Stimulated activated naive CD8-positive, alpha-beta T cell treated with anti-CD3 and anti-CD28 coated beads, Interleukin-15, amount 100 ng/mL, for 72 hours (primary cell): ENCODE results near the gene GLUL.
A peak's percentile ranks its signal among the peaks of the same experiment; 100 is the strongest.

Experiments
- ATAC-seq: fragments of 150-1000 bp; cut with Tn5 transposase; 2 replicates; pipeline ENCODE4 v1.10.0; 2021; ENCODE audit warnings: mild to moderate bottlenecking, moderate library complexity
- DNase-seq, 2 donors: peaks; one replicate each; pipeline ENCODE4 v3.0.0; 2021 to 2022
- H3K27ac Mint-ChIP-seq, 2 donors: one replicate each; pipeline ENCODE4 v1.8.0; 2022; ENCODE audit warnings: mild to moderate bottlenecking in 2 of 2, mixed read lengths in 2 of 2, moderate library complexity in 2 of 2
- H3K27me3 Mint-ChIP-seq: one replicate; pipeline ENCODE4 v1.8.0; 2022; ENCODE audit warnings: mixed read lengths
- H3K4me1 Mint-ChIP-seq: one replicate; pipeline ENCODE4 v1.8.0; 2022; ENCODE audit warnings: mild to moderate bottlenecking, mixed read lengths
- H3K4me3 Mint-ChIP-seq, 2 donors: one replicate each; pipeline ENCODE4 v1.8.0; 2022; ENCODE audit warnings: mild to moderate bottlenecking in 2 of 2, mixed read lengths in 2 of 2, moderate library complexity in 1 of 2
- H3K9me3 Mint-ChIP-seq, 2 donors: one replicate each; pipeline ENCODE4 v1.8.0; 2022; ENCODE audit warnings: mixed read lengths in 2 of 2

Gene GLUL

DNA sequence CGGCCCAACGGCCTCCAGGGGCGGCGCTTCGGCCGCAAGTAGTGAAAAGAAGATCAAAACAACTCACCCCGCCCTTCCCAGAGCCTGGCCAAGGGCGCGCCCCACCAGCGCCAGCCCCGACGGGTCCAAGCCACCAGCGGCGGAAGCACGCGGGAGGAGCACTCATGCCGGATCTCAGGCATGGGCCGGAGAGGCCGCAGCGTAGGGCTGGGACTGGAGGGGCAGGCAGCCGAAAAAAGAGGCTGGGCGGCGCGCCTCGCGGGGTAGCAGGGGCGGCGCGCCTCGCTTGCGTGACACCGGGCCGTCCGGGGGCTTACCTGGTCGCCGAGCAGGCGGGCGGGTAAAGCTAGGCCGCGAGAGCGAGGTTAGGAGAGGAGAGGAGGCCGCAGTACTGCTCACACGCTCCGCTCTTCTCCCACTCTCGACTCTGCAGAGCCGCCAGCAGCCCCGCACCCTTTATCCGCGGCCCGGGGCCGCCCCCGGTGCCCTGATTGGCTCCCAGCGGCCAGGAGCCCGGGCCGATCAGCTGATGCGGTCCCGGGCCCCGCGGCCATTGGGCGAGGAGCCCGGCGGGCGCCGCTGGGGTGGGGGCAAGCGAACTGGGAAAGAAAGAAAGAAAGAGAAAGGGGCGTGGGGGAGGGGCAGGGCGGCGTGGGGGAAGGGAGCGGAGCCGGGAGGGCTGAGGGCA, at the start of gene GLUL:
Gene GLUL (minus strand): TSS at position 429 of the 688 bp plus-strand sequence. CDS start 3,053 bp downstream, outside the sequence.
- Mint-ChIP-seq H3K27me3 (peaks cover 71% of the 10 kb centered on the region), H3K4me1 (peaks cover 21% of the 10 kb centered on the region), H3K4me3 (peak within 1 kb of the TSS; percentile 85 to 94), H3K27ac (peak within 1 kb of the TSS; percentile 93), H3K9me3 (no peaks in the 10 kb centered on the region)
- DNase-seq (peak; percentile 61 to 76), ATAC-seq (peak; percentile 83)

DNA sequence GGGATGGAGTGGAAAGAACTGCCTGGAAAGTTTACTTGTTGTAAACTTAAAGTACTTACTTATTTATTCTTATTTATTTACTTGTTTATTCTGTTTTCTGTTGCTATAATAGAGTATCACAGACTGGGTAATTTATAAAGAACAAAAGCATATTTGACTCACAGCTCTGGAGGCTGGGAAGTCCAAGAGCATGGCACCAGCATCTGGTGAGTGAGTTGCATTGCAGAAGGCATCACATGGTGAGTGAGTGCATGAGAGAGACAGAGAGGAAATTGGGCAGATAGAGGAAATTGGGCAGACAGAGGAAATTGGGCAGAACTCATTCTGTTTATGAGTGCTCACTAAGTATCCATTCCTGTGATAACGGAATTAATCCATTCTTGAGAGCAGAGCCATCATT, 46.7 kb upstream of the GLUL start:
- H3K9me3 Mint-ChIP-seq, result peaks cover 4 to 8% of the 10 kb centered on the region in 2 donors
- H3K27ac Mint-ChIP-seq, result no peak overlapping the region
- H3K4me1 Mint-ChIP-seq, result no peaks in the 10 kb centered on the region
- H3K4me3 Mint-ChIP-seq, result no peak overlapping the region
- DNase-seq (no peak), ATAC-seq (no peak)
- no peaks in the 10 kb centered on the region for H3K27me3 Mint-ChIP-seq

DNA sequence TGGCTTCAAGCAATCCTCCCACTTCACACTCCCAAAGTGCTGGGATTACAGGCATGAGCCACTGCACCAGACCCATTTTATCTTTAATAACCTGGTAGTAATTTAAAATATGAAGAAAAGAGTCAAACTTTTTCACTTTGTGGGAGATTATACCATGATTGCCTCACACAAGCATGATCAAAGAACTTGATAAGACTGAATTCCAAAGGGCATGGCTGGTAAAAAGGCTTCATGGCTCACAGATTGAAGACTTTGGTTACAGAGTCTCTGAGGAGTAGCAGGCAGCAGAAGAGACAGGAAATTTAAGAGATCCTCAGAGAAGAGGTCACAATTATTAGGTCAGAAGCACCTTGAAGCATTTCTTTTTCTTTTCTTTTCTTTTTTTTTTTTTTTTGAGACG, 42.0 kb upstream of the GLUL start:
- Mint-ChIP-seq H3K9me3 (peaks cover 4 to 6% of the 10 kb centered on the region in 2 donors), H3K27me3 (no peaks in the 10 kb centered on the region), H3K27ac (no peak overlapping the region), H3K4me1 (peaks cover 22% of the 10 kb centered on the region), H3K4me3 (no peak overlapping the region)
- no peak for ATAC-seq
- no peak for DNase-seq

DNA sequence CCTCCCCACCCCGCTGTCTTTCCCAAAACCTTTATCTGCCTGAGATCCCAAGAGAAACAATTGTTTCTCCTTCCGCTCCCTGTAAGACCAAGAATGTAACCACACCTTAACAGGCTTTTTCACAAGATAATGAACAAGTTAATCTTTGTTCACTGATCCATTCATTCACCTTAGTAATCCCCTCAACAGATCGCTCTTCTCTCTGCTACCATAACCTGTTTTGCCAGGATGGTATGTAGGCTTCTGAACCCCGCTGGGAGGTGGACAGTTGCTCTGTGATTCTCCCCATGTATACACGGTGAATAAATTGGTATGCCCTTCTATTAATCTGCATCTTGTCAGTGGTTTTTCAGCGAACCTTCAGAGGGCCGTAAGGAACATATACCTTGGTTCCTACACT, 39.7 kb upstream of the GLUL start:
- no peak overlapping the region for H3K4me3 Mint-ChIP-seq
- H3K27me3 Mint-ChIP-seq, result no peaks in the 10 kb centered on the region
- ATAC-seq (no peak), DNase-seq (no peak)
- peaks cover 32% of the 10 kb centered on the region for H3K4me1 Mint-ChIP-seq
- no peaks in the 10 kb centered on the region for H3K9me3 Mint-ChIP-seq
- peak overlapping the region in 1 of 2 donors; percentile 87 for H3K27ac Mint-ChIP-seq

DNA sequence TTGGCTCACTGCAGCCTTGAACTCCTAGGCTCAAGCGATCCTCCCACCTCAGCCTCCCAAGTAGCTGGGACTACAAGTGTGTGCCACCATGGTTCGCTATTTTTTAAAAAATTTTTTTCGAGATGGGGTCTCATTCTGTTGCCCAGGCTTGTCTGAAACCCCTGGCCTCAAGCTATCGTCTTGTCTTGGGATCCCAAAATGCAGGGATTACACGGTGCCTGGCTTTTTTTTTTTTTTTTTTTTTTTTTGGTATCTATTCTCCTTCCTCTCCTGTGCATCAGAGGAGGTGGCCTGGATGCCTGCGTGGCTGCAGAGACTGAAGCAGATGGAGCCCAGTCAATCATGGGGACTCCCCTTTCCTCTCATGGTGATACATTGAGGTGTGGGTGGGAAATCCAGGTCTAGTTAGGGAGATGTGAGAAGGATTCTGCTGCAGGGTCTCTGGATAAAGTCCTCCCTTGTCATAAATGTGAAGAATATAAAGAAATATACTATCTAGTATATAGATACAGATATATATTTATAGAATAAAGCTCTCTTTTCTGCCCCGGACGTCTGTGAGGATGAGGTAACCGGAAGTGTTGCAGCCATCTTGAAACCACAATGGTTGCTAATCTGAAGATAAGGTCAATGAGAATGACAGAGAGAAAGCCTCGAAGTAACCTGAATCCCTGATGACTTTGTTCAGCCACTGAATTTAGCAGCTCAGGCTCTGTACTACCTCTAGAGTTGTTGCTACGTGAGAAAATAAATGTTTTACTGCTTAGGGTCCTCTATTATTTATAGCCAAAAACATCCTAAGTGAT, 38.9 kb upstream of the GLUL start:
- ATAC-seq, result peak; percentile 80
- peak overlapping the region; percentile 41 to 59 for H3K27ac Mint-ChIP-seq
- no peaks in the 10 kb centered on the region for H3K9me3 Mint-ChIP-seq
- peak overlapping the region; percentile 57 to 59 for H3K4me3 Mint-ChIP-seq
- DNase-seq, result peak; percentile 45 to 50
- peaks cover 32% of the 10 kb centered on the region for H3K4me1 Mint-ChIP-seq
- H3K27me3 Mint-ChIP-seq, result no peaks in the 10 kb centered on the region

DNA sequence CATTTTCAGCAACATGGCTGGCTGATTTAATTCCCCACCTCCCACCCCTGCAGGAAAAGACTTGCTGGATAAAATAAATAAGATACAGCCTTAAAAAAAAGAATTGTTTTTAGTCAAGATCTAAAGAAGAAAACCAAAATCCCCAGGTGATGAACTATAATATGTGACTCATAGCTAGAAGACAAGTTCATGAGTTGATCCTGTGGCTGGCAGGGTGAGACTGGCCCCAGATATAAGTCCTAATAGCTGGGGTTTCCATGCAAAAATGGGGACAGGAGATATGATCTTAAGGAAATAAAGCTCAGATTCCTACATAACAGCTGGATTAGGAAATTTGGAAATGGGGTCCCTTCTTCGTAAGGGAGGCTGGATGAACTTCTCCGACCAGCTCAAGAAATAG, 36.5 kb upstream of the GLUL start:
- Mint-ChIP-seq H3K4me3 (no peak overlapping the region), H3K27ac (peak overlapping the region in 1 of 2 donors; percentile 41), H3K4me1 (peaks cover 32% of the 10 kb centered on the region), H3K9me3 (no peaks in the 10 kb centered on the region), H3K27me3 (no peaks in the 10 kb centered on the region)
- peak; percentile 58 for ATAC-seq
- no peak for DNase-seq

DNA sequence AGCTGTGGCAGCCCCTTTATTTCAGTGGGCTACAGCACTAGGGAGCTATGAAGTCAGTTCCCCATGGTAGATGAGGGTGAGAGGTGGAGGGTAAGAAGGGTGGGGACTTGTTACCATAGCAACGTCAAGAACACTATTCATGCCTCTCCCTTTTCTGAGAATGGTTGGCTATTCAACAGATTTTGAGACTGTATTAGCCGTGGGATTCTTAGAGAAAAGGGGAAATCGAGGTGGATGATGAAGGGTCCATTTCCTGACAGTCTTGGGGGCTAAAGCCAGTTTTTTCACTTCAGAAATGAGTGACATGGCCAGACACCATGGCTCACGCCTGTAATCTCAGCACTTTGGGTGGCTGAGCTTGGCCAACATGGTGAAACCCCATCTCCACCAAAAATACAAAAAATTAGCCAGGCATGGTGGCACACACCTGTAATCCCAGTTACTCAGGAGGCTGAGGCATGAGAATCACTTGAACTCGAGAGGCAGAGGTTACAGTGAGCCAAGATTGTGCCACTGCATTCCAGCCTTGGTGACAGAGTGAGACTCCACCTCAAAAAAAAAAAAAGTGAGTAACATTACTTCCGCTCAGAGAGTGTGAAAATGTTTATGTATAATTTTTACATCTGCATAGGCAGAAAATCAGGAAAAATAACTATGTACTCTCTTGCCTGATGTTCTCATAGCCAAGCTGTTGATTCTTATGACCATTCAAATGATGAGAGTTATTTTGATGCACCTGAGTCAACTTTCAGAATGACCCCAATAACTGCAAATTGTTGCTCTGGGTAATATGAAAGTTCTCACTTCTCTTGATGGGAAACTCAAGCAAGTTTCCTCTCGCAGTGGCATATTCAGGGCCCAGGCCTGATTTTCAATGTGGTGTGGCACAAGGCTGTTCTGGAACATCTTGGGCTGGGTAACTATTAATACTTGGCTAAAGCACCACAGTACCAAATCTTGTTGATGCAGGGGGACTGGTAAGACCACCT, 35.1 kb upstream of the GLUL start:
- ATAC-seq (peak; percentile 34), DNase-seq (no peak)
- H3K27ac Mint-ChIP-seq, result peak overlapping the region; percentile 34
- peaks cover 32% of the 10 kb centered on the region for H3K4me1 Mint-ChIP-seq
- H3K4me3 Mint-ChIP-seq, result no peak overlapping the region
- H3K27me3 Mint-ChIP-seq, result no peaks in the 10 kb centered on the region
- no peaks in the 10 kb centered on the region for H3K9me3 Mint-ChIP-seq

DNA sequence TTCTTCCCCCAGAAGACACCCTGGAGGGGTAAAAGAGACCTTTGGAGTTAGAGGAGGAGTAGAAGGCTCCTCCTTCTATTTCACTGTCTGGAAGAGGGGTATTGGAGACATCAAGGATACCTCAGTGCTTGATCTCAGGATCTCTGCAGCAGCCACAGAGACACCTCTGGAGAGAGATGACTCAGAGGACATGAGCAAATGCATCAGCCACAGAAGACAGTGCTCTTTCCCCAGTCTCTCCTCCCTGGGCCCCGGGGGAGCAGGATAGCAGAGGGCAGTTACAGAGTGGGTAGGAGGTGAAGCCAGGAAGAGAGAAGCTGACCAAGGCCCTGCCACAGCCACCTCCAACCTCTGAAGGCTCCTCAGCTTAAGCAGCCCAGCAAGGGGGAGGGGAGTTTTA, 24.2 kb upstream of the GLUL start:
- Mint-ChIP-seq H3K27ac (peak overlapping the region in 1 of 2 donors; percentile 81), H3K27me3 (peaks cover 29% of the 10 kb centered on the region), H3K4me3 (no peak overlapping the region), H3K4me1 (no peaks in the 10 kb centered on the region), H3K9me3 (no peaks in the 10 kb centered on the region)
- DNase-seq (no peak), ATAC-seq (peak; percentile 67)

DNA sequence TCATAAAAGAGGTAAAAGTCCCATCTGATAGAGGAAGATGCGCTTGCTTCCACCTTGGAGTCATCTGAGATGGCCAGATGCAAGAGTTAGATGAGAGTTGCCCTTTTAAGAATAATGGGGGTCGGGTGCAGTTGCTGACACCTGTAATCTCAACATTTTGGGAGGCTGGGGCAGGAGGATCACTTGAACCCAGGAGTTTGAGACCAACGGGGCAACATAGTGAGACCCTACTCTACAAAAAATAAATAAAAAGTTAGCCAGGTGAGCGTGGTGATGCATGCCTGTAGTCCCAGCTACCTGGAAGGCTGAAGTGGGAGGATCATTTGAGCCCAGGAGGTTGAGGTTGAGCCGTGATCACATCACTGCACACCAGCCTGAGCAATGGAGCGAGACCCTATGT, 22.4 kb upstream of the GLUL start:
- Mint-ChIP-seq H3K4me3 (no peak overlapping the region), H3K9me3 (no peaks in the 10 kb centered on the region), H3K4me1 (no peaks in the 10 kb centered on the region), H3K27me3 (peaks cover 33% of the 10 kb centered on the region), H3K27ac (no peak overlapping the region)
- ATAC-seq (no peak), DNase-seq (no peak)

DNA sequence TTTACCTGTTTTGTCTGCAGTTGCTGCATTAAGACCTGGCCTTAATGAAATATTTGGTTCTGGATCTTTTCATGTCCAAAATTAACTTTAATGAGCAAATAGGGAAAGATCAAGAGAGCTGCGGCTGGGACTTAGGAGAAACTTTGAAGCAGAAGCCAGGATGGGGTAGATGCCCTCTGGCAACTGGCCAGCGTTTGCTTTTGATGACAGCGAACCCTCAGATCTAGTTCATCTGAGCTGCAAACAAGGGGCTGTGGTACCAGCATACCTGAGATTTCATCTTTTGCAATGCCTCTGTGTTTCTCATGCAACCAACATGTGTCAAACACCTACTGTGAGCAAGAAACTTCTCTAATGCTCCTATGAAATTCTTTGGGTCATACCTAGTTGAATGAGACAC, 21.9 kb upstream of the GLUL start:
- H3K27me3 Mint-ChIP-seq, result peaks cover 36% of the 10 kb centered on the region
- no peak overlapping the region for H3K27ac Mint-ChIP-seq
- no peaks in the 10 kb centered on the region for H3K9me3 Mint-ChIP-seq
- no peak for ATAC-seq
- H3K4me1 Mint-ChIP-seq, result no peaks in the 10 kb centered on the region
- H3K4me3 Mint-ChIP-seq, result no peak overlapping the region
- no peak for DNase-seq

DNA sequence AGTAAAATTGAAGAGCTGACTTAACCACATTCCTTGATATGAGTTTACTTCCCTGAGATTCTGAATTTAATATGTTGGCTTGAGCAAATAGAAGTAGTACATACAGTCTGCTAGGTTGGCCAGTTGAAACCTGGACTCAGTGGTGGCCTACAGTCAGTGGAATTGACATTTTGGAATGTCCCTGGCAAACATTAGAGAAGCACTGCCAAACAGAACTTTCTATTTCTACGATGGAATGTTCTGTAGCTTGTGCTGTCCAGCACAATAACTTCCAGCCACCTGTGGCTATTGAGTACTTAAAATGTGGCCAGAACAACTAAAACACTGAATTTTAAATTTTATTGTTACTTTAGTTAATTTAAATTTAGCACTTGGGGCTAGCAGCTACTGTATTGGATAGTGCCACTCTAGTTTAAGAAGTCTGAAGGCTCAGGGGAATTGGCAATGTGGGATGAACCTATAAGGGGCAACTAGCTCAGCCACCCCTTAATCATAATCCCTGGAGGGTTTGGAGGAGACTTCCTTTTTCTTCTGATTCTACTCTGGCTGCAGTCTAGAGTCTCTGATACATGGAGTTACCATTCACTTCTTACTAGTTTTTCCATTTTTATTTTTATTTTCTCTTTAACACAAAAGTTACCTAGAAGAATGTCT, 19.2 kb upstream of the GLUL start:
- Mint-ChIP-seq H3K4me3 (no peak overlapping the region), H3K27me3 (peaks cover 41% of the 10 kb centered on the region), H3K9me3 (peaks cover under 1 to 2% of the 10 kb centered on the region in 2 donors), H3K4me1 (no peaks in the 10 kb centered on the region), H3K27ac (no peak overlapping the region)
- DNase-seq (no peak), ATAC-seq (no peak)

DNA sequence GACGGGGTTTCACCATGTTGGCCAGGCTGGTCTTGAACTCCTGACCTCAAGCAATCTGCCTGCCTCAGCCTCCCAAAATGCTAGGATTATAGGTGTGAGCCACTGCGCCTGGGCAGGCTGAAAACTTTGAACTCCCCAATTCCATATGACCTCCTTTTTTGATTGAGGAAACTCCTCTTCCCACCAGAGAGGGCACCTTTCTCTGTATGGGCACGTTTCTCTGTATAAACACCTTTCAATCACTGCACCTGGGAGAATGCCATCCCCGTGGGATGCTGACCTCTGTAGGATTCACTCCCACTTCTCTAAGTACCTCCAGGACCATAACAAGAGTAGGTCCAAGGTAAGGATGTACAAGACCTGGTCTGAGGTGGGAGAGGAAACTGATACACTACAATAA, 18.5 kb upstream of the GLUL start:
- Mint-ChIP-seq H3K4me1 (no peaks in the 10 kb centered on the region), H3K27me3 (peaks cover 41% of the 10 kb centered on the region), H3K27ac (no peak overlapping the region), H3K9me3 (peaks cover 6 to 8% of the 10 kb centered on the region in 2 donors), H3K4me3 (no peak overlapping the region)
- DNase-seq (no peak), ATAC-seq (no peak)

DNA sequence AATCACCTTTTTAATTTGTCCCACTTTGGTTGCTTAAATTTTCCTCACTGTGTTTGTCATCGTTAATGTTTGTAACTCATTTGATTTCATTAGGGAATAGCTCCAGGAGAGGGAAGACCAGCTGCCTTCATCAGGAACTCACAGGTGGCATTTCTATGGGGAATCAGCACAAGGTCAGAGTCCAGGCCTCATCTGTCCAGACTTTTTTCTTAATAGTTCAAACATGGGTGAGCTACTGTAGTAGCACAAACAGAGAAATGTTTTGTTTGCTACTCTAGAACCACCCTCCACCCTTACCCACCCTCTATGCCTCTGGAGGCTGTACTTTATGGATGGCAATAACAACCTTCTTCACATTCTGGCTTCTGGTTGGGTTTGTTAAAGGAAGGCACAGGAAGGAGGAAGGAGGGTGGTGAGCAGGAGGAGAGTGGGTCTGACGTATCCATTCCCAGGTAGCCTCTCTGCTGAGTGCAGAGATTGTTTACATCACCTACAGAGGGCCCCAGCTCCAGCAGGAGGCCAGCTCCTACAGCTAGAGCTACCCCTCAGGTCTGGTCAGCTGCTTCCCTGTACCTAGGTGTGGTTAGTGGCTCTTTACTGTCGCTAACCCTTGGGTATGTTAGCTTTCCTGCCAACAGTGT, 17.0 kb upstream of the GLUL start:
- ATAC-seq (no peak), DNase-seq (no peak)
- Mint-ChIP-seq H3K27ac (peak overlapping the region in 1 of 2 donors; percentile 50), H3K4me3 (no peak overlapping the region), H3K27me3 (peaks cover 45% of the 10 kb centered on the region), H3K4me1 (no peaks in the 10 kb centered on the region), H3K9me3 (peaks cover 6 to 8% of the 10 kb centered on the region in 2 donors)

DNA sequence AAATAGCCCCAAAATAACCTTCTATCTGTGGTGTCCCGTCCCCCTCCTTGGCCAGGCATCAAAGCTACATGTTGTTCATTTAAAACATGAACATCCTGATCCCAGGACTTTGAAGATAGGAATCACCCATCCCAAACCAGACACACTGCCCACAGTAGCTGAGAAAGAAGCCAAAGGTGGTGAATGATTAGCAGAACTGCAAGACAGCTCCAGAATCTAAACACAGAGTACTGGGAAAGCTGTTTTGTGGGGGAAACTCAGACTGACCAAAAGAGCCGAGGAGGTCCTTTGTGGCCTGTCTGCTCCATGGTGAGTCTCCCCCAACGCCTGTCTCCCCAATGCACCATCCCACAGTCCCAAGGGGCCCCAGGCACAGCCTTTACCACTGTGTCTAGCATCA, 16.1 kb upstream of the GLUL start:
- no peak for DNase-seq

More for the DNA sequence above, 16.1 kb upstream of the GLUL start:
- H3K27ac Mint-ChIP-seq, result no peak overlapping the region
- H3K9me3 Mint-ChIP-seq, result peaks cover 6 to 8% of the 10 kb centered on the region in 2 donors
- peaks cover 45% of the 10 kb centered on the region for H3K27me3 Mint-ChIP-seq
- no peak overlapping the region for H3K4me3 Mint-ChIP-seq
- no peaks in the 10 kb centered on the region for H3K4me1 Mint-ChIP-seq
- no peak for ATAC-seq
